GM18511 (cell line): Measurements from ENCODE around the gene ACKR3.

Experiments
- ATAC-seq: cut with Tn5 transposase; IDR thresholded peaks from one replicate; pipeline ENCODE4 v1.9.1; 2021; ENCODE audit warnings: mild to moderate bottlenecking, moderate library complexity; ENCODE audit not compliant: unreplicated experiment

The ACKR3 gene

GRCh38 chr2:236627841-236628240, 58.2 kb downstream of the ACKR3 start:
- ATAC-seq, result no peak

GRCh38 chr2:236628256-236628901, 58.8 kb downstream of the ACKR3 start:
- ATAC-seq, result no peak

GRCh38 chr2:236628981-236629605, 59.5 kb downstream of the ACKR3 start:
- ATAC-seq, result no peak

GRCh38 chr2:236629961-236630872, 60.6 kb downstream of the ACKR3 start:
- no peak for ATAC-seq

GRCh38 chr2:236631281-236631855, 61.7 kb downstream of the ACKR3 start:
- no peak for ATAC-seq

- no peak for ATAC-seq
Observed at GRCh38 chr2:236631856-236632291, 62.2 kb downstream of the ACKR3 start.
